HG03097 (cell line): ENCODE measurements around the gene ADAM12.

Source experiments
- ATAC-seq: cut with Tn5 transposase; IDR thresholded peaks from one replicate; pipeline ENCODE4 v1.9.1; 2021; ENCODE audit not compliant: unreplicated experiment, low FRiP score

ADAM12 gene

DNA sequence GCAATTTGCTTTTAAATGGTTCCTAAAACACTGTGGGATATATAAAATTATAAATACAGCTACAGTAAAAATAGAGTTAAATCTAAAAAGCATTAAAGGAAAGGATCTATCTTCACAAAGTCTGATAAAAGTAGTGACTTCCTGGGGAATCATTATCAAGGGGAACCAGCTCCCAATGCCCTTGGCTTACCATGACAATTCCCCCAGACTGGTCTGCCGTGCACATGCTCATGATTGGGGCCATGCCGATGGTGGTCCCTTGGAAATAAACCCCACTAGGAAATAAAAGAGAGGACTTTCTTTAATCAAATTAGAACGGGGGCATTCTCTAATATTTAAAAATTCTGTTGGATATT lies 290.1 kb downstream of the ADAM12 start:
- ATAC-seq, result no peak

DNA sequence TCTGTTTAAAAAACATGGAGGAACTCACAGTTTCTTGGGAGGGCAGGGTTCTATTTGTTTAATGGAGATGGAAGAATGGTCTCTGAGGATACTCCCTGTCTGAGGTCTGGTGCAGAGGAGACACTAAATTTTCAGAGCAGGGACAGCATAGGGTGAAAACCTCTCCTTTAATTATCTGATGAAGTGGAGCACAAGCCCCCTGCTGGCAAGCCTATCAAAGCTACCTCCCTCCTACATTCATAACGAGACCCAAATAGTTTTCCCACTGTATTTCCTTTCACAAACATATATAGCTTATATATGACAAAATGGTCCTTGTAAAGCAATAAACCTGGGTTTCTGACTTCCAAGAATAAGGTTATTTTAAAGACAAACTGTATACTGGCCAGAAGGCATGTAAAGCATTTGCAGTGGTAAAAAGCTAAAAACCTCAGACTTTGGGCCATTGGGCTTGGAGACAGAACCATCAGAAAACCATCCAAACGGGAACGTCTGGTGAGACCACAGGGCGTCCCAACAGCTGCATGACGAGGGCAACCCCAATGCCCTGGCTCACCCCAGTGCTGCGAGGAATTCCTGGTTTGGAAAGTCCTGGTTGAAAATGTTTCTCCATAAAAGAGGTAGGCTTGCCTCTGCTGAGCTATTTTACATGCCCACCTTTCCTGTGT lies 290.6 kb downstream of the ADAM12 start:
- ATAC-seq, result no peak

DNA sequence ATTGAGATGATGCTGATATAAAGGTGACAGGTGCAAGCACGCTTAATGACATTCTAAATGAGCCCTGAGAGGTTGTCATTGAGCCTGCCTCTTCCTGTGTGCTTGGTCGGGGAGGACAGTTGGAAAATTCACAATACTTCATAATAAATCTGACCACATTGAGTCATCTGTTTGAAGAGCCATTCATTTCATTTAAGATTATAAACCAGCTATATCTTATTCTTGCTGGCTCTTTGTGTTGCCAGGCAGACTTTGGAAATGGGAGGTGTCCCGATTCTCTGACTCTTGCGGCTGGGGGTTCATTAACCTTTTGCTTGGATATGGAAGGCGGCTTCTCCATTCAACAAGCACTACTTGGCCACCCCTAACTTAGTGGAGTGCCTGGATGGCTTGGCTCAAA lies 293.7 kb downstream of the ADAM12 start:
- no peak for ATAC-seq

DNA sequence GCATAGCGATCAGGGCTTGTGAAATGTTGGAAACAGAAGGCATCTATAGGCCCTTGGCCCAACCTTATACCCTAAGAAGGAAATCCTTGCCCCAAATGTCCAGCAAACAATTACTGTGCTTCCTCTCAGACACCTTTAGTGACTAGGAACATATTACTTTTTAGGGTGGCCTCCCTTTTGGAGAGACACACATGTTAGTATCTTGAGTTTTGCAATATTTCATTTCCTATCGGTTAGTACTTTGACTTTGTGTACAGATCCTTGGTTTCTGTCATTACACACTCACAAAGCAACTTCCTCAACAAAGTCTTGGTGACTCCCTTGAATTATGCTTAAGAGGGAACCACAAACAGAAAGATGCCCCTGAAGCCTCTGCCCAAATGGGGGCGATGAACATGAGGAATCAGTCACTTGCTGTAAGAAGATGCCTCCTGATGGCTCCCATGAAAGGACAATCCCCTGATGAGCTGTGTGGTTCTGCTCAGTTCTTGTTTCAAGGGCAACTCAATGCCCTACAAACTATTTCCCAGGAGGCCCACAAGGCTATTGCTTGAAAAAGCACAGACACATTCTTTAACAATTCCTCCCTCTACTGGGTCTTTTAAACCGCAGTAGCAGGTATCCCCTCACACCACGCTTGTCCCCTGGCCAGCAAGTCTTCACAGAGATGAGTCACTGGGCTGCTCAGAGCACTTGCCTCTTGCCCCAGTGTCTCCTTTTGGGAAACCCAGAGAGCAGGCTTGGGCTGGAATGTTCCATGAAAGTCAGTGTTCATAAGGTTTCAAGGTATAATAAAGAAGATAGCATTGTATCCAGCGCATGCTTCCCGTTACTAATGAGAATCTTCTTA lies 295.7 kb downstream of the ADAM12 start:
- ATAC-seq, result no peak

DNA sequence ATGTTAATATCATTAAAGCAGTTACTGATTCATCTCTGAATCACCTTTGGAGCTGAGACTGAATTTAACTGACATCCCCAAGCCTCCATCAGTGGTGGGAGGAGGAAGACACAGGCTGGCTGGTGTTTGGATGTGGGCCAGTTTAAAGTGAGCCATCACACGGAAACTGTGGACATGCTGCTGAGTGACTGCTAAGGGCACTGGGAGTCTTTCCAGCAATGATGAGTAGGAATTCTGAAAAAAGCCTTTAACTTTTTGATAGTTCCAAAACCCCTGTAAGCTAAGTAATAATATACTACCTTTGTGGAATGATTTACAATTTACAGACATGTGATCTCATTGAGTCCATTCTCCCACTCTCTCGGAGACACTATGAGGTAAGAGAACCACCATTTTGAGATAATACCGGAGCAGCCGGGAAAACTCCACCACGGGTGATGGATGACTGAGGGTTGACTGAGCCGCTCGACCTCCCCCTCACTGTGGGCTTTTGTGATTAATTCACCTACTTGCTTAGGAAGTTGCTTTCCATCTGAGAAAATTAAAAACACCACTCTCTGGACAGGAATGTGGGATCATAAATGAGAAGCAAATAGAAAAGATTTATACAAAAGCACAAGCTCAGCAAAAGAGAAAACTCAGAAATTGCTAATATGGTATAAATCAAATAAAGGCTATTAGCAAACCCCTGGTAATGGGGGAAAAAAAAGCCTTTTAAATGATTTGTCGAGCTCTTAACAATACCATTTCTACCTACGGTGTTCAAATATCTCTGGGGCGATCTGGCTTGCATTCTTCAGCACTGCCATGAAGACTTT lies 297.2 kb downstream of the ADAM12 start:
- no peak for ATAC-seq

DNA sequence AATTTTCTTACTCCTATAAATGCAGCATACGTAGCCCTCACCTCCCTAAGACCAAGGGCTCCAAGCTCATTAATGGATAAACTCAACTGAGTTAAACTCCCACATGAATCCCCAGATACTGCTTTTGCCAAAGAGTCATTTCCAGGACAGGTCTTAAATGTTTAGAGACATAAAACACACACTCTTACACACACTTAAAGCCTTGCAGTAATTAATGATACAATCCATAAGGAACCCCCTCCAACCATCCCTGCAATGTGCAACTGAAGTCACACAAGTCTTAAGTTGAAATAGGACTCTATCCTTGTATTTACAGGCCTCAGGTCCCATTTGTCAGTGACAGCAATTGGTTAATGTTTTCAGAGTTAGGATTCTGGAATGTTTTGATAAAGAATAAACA lies 297.8 kb downstream of the ADAM12 start:
- ATAC-seq, result no peak

DNA sequence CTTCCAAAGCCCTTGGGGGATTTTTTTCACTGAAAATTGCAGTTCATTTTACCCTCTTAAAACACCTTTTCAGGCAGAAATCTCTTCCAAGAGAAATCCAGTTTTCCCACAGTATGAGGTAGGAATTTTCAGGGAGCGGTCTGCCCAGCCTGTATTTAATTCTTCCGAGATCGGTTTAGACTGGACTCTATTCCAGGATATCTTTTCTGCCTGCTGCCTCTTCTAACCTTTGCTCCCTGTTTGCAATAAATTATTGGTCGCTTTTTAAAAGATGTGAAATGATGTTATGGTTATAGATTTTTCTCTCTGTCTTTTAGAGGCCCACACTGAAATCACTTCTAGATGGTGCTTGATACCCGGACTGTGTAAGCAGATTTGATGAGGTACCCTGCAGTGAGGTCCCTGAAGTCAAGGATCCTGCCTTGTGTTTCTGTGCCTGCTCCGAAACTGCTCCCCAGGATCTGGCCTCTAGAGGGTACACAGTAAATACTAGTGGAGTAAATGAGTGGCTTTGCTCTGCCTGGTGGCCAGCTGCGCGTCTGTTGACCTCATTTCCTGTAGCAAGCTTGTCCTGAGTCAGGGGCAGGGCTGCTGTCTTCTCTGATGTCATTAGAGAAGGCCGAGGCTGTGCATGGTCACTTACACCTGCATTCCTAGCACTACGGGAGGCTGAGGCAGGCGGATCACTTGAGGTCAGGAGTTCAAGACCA lies 300.3 kb downstream of the ADAM12 start:
- ATAC-seq, result no peak

DNA sequence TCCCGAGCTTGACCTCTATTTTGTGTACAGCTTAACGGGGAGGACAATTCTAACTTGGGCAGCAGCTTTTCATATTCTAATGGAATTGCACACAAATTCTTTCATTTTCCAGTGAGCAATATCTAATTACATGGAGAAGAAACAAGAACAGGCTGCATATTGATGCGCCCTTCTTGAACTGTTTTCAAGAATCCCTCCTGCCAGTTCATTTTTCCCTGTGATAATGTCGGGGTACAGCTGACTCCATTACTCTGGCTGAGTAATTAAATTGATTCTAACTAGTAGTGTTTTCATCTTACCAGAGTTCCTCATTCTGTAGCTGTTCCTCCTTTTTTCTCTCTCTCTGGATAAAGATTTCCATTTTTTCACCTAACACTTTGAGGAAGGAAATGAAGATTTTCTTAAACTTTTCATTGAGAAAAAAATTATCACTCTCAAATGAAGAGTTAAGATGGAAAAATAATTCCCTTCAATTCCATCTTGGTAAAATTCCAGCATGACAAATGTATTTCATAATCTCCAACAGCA lies 301.1 kb downstream of the ADAM12 start:
- no peak for ATAC-seq

DNA sequence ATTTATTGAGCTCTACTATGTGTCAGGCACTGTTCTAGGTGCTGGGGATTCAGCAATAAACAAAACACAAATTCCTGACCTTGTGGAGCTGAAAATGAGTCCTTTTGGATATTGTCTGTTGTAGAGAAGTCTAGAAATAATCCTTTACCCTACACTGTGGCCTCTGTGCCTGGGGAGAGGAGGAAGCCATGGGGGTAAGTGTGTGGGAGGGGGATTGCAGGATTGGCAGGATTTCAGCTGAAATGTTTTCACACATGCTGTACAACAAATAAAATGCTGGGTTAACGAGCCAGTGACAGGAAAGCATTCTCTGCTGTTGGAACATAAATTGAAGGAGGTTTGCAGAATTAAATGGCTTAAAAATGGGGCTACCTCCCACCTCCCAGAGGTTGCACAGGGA lies 302.5 kb downstream of the ADAM12 start:
- ATAC-seq, result no peak

DNA sequence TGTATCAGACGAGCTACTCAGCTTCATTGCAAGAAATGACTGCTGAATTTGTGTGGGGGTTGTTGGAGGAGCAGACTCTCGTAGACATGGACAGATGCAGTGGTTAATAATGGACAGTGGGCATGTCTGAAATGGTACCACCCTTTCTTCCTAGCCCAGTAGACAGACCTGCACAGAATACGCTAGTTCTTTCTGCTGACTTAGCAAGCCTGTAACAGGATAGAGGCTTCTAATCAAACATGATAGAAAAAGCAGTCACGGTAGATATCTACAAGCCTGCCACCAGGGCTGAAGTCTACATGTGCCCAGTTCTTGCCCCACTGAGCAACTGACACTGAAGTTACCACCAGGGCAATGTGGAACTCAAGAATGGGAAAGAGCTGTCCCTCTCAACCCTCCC lies 303.9 kb downstream of the ADAM12 start:
- no peak for ATAC-seq

DNA sequence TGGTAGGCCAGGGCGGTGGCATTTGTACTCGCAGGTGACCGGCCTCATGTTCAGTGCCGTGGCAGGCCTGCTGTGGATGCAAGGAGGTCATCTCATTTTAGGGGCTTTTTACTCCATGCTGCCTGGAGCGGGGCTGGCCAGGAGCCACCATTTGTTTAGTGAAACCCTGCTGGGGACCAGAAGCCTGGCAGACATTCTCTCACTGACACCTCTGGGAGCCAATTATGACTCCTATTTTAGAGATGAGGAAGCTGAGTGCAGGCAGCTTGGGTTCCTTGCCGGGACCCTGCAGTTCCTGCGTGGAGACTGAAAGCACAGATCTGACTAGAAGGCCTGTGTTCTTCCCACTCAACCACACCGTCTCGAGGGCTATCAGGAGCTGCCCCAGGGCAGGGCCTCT lies 305.3 kb downstream of the ADAM12 start:
- no peak for ATAC-seq

DNA sequence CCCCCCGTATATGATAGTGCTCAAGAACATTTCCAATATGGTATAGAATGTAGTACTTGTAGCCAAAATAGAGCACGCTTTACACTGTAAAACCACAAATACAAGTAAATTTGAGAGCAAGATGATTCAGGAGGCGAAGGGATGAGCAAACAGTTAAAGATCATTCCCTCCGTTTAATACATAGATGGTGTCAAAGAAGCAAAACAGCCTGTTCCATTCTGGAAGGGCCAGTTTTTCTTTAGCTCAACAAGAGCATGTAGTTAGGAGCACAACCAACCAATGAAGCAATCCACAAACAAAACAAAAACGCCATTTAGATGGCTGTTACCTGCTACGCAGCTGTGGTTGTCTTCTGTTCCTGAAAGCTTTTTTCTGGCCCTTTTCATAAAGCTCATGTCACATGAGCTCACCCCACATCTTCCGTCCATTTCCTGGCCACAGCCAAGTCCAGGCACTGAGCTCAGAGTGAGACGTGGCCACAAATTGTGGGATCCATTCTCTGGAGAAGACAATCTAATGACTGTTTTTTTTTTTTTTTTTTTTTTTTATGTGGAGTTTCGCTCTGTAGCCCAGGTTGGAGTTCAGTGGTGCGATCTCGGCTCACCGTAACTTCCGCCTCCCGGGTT lies 306.3 kb downstream of the ADAM12 start:
- ATAC-seq, result no peak

DNA sequence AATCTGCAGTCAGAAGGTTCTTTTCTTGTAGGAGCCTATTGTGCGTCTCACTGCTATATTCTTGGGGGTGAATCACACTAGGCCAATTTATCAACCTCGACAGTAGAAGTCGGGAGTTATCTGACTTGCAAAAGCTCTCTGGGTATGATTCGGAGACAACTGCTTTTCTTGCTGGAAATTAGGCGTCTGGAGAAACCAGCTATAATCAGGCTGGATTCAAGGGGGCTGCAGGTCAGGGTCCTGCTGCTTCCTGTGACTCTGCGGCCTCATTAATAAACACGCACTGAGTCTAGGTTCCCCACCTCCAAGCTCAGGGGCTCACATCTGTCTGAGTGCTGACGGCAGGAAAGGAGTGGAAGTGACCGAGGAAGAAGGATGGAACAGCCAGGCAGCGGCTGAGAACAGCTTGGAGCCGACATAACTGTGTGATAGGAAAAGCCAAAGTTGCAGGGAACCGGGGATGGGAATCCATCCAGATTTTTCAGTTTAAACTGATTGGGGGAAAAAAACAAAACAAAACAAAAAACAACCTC lies 307.3 kb downstream of the ADAM12 start:
- no peak for ATAC-seq

DNA sequence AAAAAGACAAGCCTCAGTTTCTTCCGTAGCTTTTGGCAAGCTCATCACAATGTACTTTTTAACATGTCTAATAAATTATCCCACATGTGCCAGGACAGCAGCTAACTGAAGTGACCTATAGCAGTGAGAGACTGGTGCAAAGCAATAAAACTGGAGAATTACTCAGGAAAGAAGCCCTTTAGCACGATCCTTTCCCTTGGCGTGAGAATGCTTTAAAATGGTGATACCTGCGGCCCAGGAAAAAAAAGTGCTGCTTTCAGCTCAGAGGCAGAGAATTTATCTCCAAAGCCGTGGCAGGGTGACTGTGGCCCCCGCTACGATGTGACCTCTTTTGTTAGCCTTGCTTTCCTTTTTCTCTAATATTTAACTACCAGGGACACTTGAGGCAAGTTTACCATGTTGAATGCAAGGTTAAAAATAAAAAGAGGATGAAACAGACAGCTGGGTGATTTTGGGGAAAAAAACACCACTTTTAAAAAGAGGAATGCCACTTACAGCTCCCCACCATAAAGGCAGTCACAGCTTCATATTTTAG lies 307.9 kb downstream of the ADAM12 start:
- ATAC-seq, result no peak

DNA sequence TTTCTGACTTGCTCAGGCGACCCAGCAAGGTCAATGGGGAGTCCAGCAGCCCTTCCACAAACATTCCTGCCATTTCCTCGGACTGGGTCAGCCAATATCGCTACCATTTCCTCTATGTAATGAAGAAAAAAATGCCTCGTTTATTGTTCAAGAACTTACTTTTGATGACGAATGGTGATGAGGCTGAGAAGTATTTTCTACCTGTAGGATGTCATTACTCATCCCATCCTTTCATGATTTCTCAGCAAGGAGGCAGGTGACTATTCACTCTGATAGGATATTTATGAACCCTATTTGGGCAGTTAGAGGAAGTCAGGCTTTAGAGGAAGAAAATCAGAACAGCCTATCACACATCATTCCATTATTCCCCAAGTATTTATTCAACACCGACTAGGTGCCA lies 313.3 kb downstream of the ADAM12 start:
- no peak for ATAC-seq

DNA sequence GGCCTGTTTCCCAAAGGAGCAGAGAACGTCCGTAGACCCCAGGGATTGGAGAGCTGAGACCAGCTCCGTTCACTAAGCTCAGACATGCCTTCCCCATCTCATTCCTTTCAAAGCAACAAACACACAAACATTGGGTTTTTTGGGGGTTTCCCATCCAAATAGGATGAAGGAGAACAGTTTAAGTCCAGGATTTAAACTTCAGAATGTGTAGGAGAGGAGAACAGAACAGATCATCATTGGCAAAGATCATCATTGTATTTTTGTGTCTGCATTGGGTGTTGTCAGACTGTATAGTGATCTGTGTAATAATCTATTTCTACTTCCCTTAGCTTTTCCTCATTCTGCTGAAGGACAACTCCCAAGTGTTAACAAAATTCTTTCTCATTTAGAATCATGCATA lies 314.0 kb downstream of the ADAM12 start:
- no peak for ATAC-seq

DNA sequence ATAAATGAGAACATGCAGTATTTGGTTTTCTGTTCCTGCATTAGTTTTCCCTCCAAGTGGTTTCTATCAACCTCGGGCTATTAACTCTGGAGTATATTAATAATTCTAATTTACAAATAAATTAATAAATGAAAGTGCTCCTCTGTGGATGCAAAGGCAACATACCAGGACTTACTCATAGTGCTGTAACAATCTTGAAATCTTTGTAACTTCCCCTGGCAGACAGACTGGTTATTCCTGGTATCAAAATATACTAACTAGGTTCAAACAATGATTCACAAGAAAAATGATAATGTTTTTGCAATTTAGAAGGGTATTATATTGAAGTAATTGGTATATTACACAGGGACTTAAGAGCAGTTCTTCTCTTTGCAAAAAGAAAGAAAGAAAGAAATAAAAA lies 314.7 kb downstream of the ADAM12 start:
- ATAC-seq, result no peak

DNA sequence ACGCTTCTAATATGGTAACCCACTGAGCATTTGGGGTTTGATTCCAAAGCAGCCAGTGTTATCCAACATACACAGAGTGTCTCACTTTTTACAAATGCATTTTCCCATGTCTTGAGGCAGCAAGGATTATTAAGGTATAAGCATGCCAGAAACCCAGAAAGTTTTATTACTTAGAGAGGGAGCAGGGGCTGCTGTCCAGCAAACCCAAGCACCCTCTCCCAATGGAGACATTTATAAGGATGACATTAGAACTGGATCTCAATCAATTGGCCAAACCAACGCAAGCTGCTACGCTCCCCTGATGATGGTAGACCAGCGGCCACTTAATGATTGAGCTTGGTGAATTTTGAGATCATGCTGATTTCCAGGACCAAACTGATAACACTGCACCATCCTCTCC lies 315.7 kb downstream of the ADAM12 start:
- no peak for ATAC-seq

DNA sequence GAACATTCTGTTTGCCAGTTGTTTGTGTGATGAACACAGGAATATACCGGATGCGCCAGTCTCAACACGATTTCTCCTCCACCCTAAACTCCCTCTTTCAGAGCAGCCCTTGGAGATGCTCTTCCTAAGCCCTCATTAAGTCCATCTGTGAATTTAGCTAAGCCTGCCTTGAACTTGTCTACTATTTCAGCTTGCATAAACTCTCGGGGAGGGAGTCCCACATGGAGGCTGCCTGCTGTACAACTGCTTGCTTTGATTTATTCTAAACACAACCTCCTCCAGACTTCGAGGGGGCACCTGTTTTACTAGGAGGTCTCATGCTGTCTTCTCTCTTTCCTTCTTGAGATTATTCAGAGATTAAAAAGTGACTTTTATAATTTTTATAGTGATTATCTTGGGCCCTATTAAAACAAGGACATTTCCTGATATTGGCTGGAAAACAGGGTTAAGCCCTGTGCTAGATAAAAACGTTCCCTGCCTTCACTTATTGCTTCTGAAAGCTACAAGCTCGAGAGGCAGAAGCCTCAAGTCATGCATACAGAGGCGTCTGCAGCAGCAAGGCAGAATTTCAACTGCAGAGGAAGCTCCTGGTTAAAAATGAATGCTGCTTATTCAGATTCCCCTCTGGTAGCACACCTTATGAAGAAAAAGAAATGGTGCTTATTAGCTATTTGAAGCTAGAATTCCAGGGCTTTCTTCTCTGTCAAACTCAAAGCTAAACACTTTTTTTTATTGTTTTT lies 317.6 kb downstream of the ADAM12 start:
- no peak for ATAC-seq
